GDM1 (cell line): ENCODE data around the gene HIGD2A.
A peak's percentile ranks its signal among the peaks of the same experiment; 100 is the strongest.

ENCODE experiments used
- DNase-seq: peaks from one replicate; lab custom pipeline; 2025; lab: John Stamatoyannopoulos, UW

HIGD2A gene

GRCh38 chr5:176388444-176389134 is at the start of gene HIGD2A, which contains the start of gene NOP16:
Gene HIGD2A (plus strand): TSS chr5:176388751. CDS start chr5:176388820, 69 bp downstream.
Gene NOP16 (minus strand): TSS chr5:176388598. CDS start chr5:176388539, 59 bp downstream.
- peak; percentile 98 for DNase-seq

GRCh38 chr5:176339304-176339703 is 49.2 kb upstream of the HIGD2A start:
- DNase-seq: no peak

GRCh38 chr5:176341325-176342157 is 47.0 kb upstream of the HIGD2A start:
- no peak for DNase-seq

GRCh38 chr5:176342158-176342483 is 46.4 kb upstream of the HIGD2A start:
- DNase-seq: no peak

GRCh38 chr5:176342766-176343458 is 45.6 kb upstream of the HIGD2A start:
- no peak for DNase-seq

GRCh38 chr5:176350416-176350815 is 38.1 kb upstream of the HIGD2A start:
- no peak for DNase-seq

GRCh38 chr5:176352116-176352878 is 36.3 kb upstream of the HIGD2A start:
- DNase-seq: no peak

- DNase-seq: no peak
Measured at GRCh38 chr5:176353533-176353932, 35.0 kb upstream of the HIGD2A start.

- no peak for DNase-seq
Measured at GRCh38 chr5:176355400-176356178, 33.0 kb upstream of the HIGD2A start.

- no peak for DNase-seq
Measured at GRCh38 chr5:176356179-176356566, 32.4 kb upstream of the HIGD2A start.

- DNase-seq: no peak
Measured at GRCh38 chr5:176359658-176360057, 28.9 kb upstream of the HIGD2A start.

- no peak for DNase-seq
Measured at GRCh38 chr5:176360894-176361436, 27.6 kb upstream of the HIGD2A start.

GRCh38 chr5:176361437-176362232 is 26.9 kb upstream of the HIGD2A start, which contains the start of gene KIAA1191:
Gene KIAA1191 (minus strand): TSS chr5:176361764. CDS start chr5:176359508, 2,256 bp downstream.
- peak; percentile 95 for DNase-seq

GRCh38 chr5:176362233-176362490 is 26.4 kb upstream of the HIGD2A start:
- DNase-seq: no peak

- DNase-seq: no peak
Measured at GRCh38 chr5:176364765-176365350, 23.7 kb upstream of the HIGD2A start.

- DNase-seq: no peak
Measured at GRCh38 chr5:176365351-176366231, 23.0 kb upstream of the HIGD2A start, which contains the start of gene ARL10. Gene ARL10 (plus strand): TSS chr5:176365487. CDS start chr5:176365564, 77 bp downstream.

- no peak for DNase-seq
Measured at GRCh38 chr5:176366232-176366894, 22.2 kb upstream of the HIGD2A start.

- no peak for DNase-seq
Measured at GRCh38 chr5:176368726-176369125, 19.8 kb upstream of the HIGD2A start.
